Measurements from ENCODE around the gene PMS1. TPM values are rescaled to one million over a fixed set of nuclear protein-coding genes. Genes with fewer than 3 reads are reported as not detected.
A peak's percentile ranks its signal among the peaks of the same experiment; 100 is the strongest.

The PMS1 gene
- total and polyA plus RNA-seq, 4 donors, result 10.4 to 33.3 (median 15.3) TPM

GRCh38 chr2:189770590-189771322 is 13.5 kb upstream of the PMS1 start:
- Histone ChIP-seq H3K27ac (ENCODE audit: low read depth in 1 of 2, low read length in 2 of 2) (peak overlapping the region in 1 of 2 donors; percentile 43), H3K27me3 (ENCODE audit: control insufficient read depth in 1 of 2, insufficient read depth in 2 of 2, low read length in 1 of 2) (no peaks in the 10 kb centered on the region), H3K9me3 (ENCODE audit: control insufficient read depth, low read length) (no peaks in the 10 kb centered on the region), H3K4me3 (ENCODE audit: low read length in 2 of 2) (no peak overlapping the region), H3K4me1 (ENCODE audit: control insufficient read depth in 1 of 2, insufficient read depth in 2 of 2, low read length in 2 of 2) (peaks cover 2 to 3% of the 10 kb centered on the region in 2 donors), H3K36me3 (ENCODE audit: control insufficient read depth in 1 of 2, insufficient read depth in 2 of 2, low read length in 1 of 2) (peaks cover 0 to 6% of the 10 kb centered on the region in 2 donors)
- intact Hi-C loops (cut with DNase I), result no loop called here
- 18 to 20% methylated on average over 6 of the region's 6 CpGs for WGBS, 2 donors
- DNase-seq (no peak), ATAC-seq (ENCODE audit: low FRiP score) (no peak)

- DNase-seq, result no peak
- Histone ChIP-seq H3K27me3 (ENCODE audit: control insufficient read depth in 1 of 2, insufficient read depth in 2 of 2, low read length in 1 of 2) (no peaks in the 10 kb centered on the region), H3K4me1 (ENCODE audit: control insufficient read depth in 1 of 2, insufficient read depth in 2 of 2, low read length in 2 of 2) (peaks cover 2 to 3% of the 10 kb centered on the region in 2 donors), H3K4me3 (ENCODE audit: low read length in 2 of 2) (no peak overlapping the region), H3K27ac (ENCODE audit: low read depth in 1 of 2, low read length in 2 of 2) (no peak overlapping the region), H3K9me3 (ENCODE audit: control insufficient read depth, low read length) (no peaks in the 10 kb centered on the region), H3K36me3 (ENCODE audit: control insufficient read depth in 1 of 2, insufficient read depth in 2 of 2, low read length in 1 of 2) (peaks cover 0 to 6% of the 10 kb centered on the region in 2 donors)
- no peak for ATAC-seq (ENCODE audit: low FRiP score)
- intact Hi-C loops (cut with DNase I), result no loop called here
- WGBS, 2 donors, result 89 to 95% methylated on average over 1 of the region's 1 CpG
These were observed 12.0 kb upstream of the PMS1 start for GRCh38 chr2:189772212-189772611.

- no peak overlapping the region for H3K27ac ChIP-seq (ENCODE audit: low read depth in 1 of 2, low read length in 2 of 2)
- DNase-seq (no peak), ATAC-seq (ENCODE audit: low FRiP score) (no peak)
- no peaks in the 10 kb centered on the region for H3K36me3 ChIP-seq (ENCODE audit: control insufficient read depth in 1 of 2, insufficient read depth in 2 of 2, low read length in 1 of 2)
- intact Hi-C loops (cut with DNase I), result loop anchor here in 1 of 2 donors (10.0 kb wide), 1 partner anchor 117 kb away; the partner anchor contains the start of gene ASNSD1
- H3K4me3 ChIP-seq (ENCODE audit: low read length in 2 of 2), result no peak overlapping the region
- H3K27me3 ChIP-seq (ENCODE audit: control insufficient read depth in 1 of 2, insufficient read depth in 2 of 2, low read length in 1 of 2), result no peaks in the 10 kb centered on the region
- H3K9me3 ChIP-seq (ENCODE audit: control insufficient read depth, low read length), result no peaks in the 10 kb centered on the region
- H3K4me1 ChIP-seq (ENCODE audit: control insufficient read depth in 1 of 2, insufficient read depth in 2 of 2, low read length in 2 of 2), result peaks cover 0 to 3% of the 10 kb centered on the region in 2 donors
- 50 to 54% methylated on average over 4 of the region's 4 CpGs for WGBS, 2 donors
These were observed 2.0 kb upstream of the PMS1 start for GRCh38 chr2:189782221-189782671.

GRCh38 chr2:189783451-189783926 is 761 bp upstream of the PMS1 start:
- intact Hi-C loops (cut with DNase I), result loop anchor here in 1 of 2 donors (10.0 kb wide), 1 partner anchor 119 kb away; the partner anchor contains the start of gene ASNSD1
- no peak for DNase-seq
- H3K4me1 ChIP-seq (ENCODE audit: control insufficient read depth in 1 of 2, insufficient read depth in 2 of 2, low read length in 2 of 2), result peaks cover 0 to 3% of the 10 kb centered on the region in 2 donors
- ATAC-seq (ENCODE audit: low FRiP score), result peak; percentile 6
- WGBS, 2 donors, result 0% methylated on average over 17 of the region's 17 CpGs
- H3K4me3 ChIP-seq (ENCODE audit: low read length in 2 of 2), result peak overlapping the region; percentile 68 to 78
- H3K9me3 ChIP-seq (ENCODE audit: control insufficient read depth, low read length), result no peaks in the 10 kb centered on the region
- H3K36me3 ChIP-seq (ENCODE audit: control insufficient read depth in 1 of 2, insufficient read depth in 2 of 2, low read length in 1 of 2), result no peaks in the 10 kb centered on the region
- no peaks in the 10 kb centered on the region for H3K27me3 ChIP-seq (ENCODE audit: control insufficient read depth in 1 of 2, insufficient read depth in 2 of 2, low read length in 1 of 2)
- peak overlapping the region; percentile 81 to 85 for H3K27ac ChIP-seq (ENCODE audit: low read depth in 1 of 2, low read length in 2 of 2)

GRCh38 chr2:189791338-189792042 is 7.2 kb downstream of the PMS1 start:
- H3K4me1 ChIP-seq (ENCODE audit: control insufficient read depth in 1 of 2, insufficient read depth in 2 of 2, low read length in 2 of 2), result no peaks in the 10 kb centered on the region
- 92% methylated on average over 12 of the region's 12 CpGs for WGBS, 2 donors
- no peaks in the 10 kb centered on the region for H3K9me3 ChIP-seq (ENCODE audit: control insufficient read depth, low read length)
- H3K27ac ChIP-seq (ENCODE audit: low read depth in 1 of 2, low read length in 2 of 2), result no peak overlapping the region
- no peaks in the 10 kb centered on the region for H3K36me3 ChIP-seq (ENCODE audit: control insufficient read depth in 1 of 2, insufficient read depth in 2 of 2, low read length in 1 of 2)
- no peaks in the 10 kb centered on the region for H3K27me3 ChIP-seq (ENCODE audit: control insufficient read depth in 1 of 2, insufficient read depth in 2 of 2, low read length in 1 of 2)
- intact Hi-C loops (cut with DNase I), result no loop called here
- ATAC-seq (ENCODE audit: low FRiP score), result no peak
- no peak for DNase-seq
- H3K4me3 ChIP-seq (ENCODE audit: low read length in 2 of 2), result no peak overlapping the region

DNA sequence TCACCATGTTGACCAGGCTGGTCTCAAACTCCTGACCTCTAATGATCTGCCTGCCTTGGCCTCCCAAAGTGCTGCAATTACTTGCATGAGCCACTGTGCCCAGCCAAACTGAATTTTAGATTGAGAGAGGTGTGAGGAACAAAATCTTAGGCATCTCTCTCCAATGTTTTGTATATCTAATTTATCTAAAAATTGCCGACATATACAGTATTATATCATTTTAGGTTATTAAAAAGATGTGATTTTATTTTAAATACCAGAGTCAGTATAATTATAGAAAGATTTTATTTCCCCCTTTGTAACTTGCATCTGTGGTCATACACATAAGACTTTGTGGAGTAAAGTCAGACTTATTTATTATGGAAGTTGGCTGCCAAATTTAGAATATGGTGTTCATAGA is 10.1 kb downstream of the PMS1 start:
- no peak for DNase-seq
- Histone ChIP-seq H3K27me3 (ENCODE audit: control insufficient read depth in 1 of 2, insufficient read depth in 2 of 2, low read length in 1 of 2) (no peaks in the 10 kb centered on the region), H3K9me3 (ENCODE audit: control insufficient read depth, low read length) (no peaks in the 10 kb centered on the region), H3K27ac (ENCODE audit: low read depth in 1 of 2, low read length in 2 of 2) (no peak overlapping the region), H3K4me1 (ENCODE audit: control insufficient read depth in 1 of 2, insufficient read depth in 2 of 2, low read length in 2 of 2) (no peaks in the 10 kb centered on the region), H3K36me3 (ENCODE audit: control insufficient read depth in 1 of 2, insufficient read depth in 2 of 2, low read length in 1 of 2) (no peaks in the 10 kb centered on the region), H3K4me3 (ENCODE audit: low read length in 2 of 2) (no peak overlapping the region)
- intact Hi-C loops (cut with DNase I), result no loop called here
- WGBS, 2 donors, result 88 to 98% methylated on average over 1 of the region's 1 CpG
- no peak for ATAC-seq (ENCODE audit: low FRiP score)

GRCh38 chr2:189797902-189798301 is 13.7 kb downstream of the PMS1 start:
- DNase-seq, result no peak
- Histone ChIP-seq H3K4me1 (ENCODE audit: control insufficient read depth in 1 of 2, insufficient read depth in 2 of 2, low read length in 2 of 2) (no peaks in the 10 kb centered on the region), H3K4me3 (ENCODE audit: low read length in 2 of 2) (no peak overlapping the region), H3K36me3 (ENCODE audit: control insufficient read depth in 1 of 2, insufficient read depth in 2 of 2, low read length in 1 of 2) (peaks cover 0 to 2% of the 10 kb centered on the region in 2 donors), H3K27ac (ENCODE audit: low read depth in 1 of 2, low read length in 2 of 2) (no peak overlapping the region), H3K9me3 (ENCODE audit: control insufficient read depth, low read length) (no peaks in the 10 kb centered on the region), H3K27me3 (ENCODE audit: control insufficient read depth in 1 of 2, insufficient read depth in 2 of 2, low read length in 1 of 2) (no peaks in the 10 kb centered on the region)
- ATAC-seq (ENCODE audit: low FRiP score), result no peak
- WGBS, 2 donors, result 85 to 90% methylated on average over 6 of the region's 6 CpGs
- intact Hi-C loops (cut with DNase I), result no loop called here

- H3K27me3 ChIP-seq (ENCODE audit: control insufficient read depth in 1 of 2, insufficient read depth in 2 of 2, low read length in 1 of 2), result no peaks in the 10 kb centered on the region
- no peak for DNase-seq
- no peak for ATAC-seq (ENCODE audit: low FRiP score)
- no peak overlapping the region for H3K4me3 ChIP-seq (ENCODE audit: low read length in 2 of 2)
- H3K27ac ChIP-seq (ENCODE audit: low read depth in 1 of 2, low read length in 2 of 2), result no peak overlapping the region
- peaks cover 0 to 2% of the 10 kb centered on the region in 2 donors for H3K36me3 ChIP-seq (ENCODE audit: control insufficient read depth in 1 of 2, insufficient read depth in 2 of 2, low read length in 1 of 2)
- H3K4me1 ChIP-seq (ENCODE audit: control insufficient read depth in 1 of 2, insufficient read depth in 2 of 2, low read length in 2 of 2), result no peaks in the 10 kb centered on the region
- WGBS, 2 donors, result 61 to 62% methylated on average over 4 of the region's 4 CpGs
- intact Hi-C loops (cut with DNase I), result no loop called here
- H3K9me3 ChIP-seq (ENCODE audit: control insufficient read depth, low read length), result no peaks in the 10 kb centered on the region
These were observed 14.2 kb downstream of the PMS1 start for GRCh38 chr2:189798312-189799029.

All from aorta (tissue), 5 donors.